ENCODE results near the gene SOX14. TPM values are rescaled to one million over a fixed set of nuclear protein-coding genes. Genes with fewer than 3 reads are reported as not detected.

The SOX14 gene
- total RNA-seq, 1 experiment from 2014 or later, result not detected

GRCh38 chr3:137768361-137769321 lies 4.5 kb downstream of the SOX14 start:
- H4K20me1 ChIP-seq (ENCODE audit: insufficient read depth), result no peaks in the 10 kb centered on the region
- no peaks in the 10 kb centered on the region for H3F3A ChIP-seq (ENCODE audit: insufficient read depth, low read depth)
- H3K79me2 ChIP-seq (ENCODE audit: low read depth), result no peaks in the 10 kb centered on the region
- no TSS peak for BruUV-seq (replicated peaks)
- peaks cover 77% of the 10 kb centered on the region for H3K27me3 ChIP-seq (ENCODE audit: insufficient read depth, low read depth)
- H3K4me2 ChIP-seq, result no peak overlapping the region
- no peaks in the 10 kb centered on the region for H3K9me2 ChIP-seq (ENCODE audit: insufficient read depth)
- H3K36me3 ChIP-seq (ENCODE audit: low read depth), result no peaks in the 10 kb centered on the region
- TF ChIP-seq CTCF (conservative IDR thresholded peaks at IDR 0.05) (no peak), EZH2 (IDR thresholded peaks at IDR 0.05; ENCODE audit: low read depth) (no peak)
- H3K27ac ChIP-seq, result no peak overlapping the region
- ChIA-PET CTCF (no interaction called here), POLR2A (ENCODE audit: unreplicated experiment) (no interaction called here)
- H3K4me3 ChIP-seq, result no peak overlapping the region
- H3K4me1 ChIP-seq (replicated peaks; ENCODE audit: insufficient read depth), result no peaks in the 10 kb centered on the region
- no peaks in the 10 kb centered on the region for H3K9me3 ChIP-seq (ENCODE audit: insufficient read depth, low read depth)
- intact Hi-C loops (cut with micrococcal nuclease; ENCODE audit: unreplicated experiment), result no loop called here
- no peak overlapping the region for H2AFZ ChIP-seq
- DNase-seq, result no peak

- Histone ChIP-seq H3F3A (ENCODE audit: insufficient read depth, low read depth) (no peaks in the 10 kb centered on the region), H3K79me2 (ENCODE audit: low read depth) (no peaks in the 10 kb centered on the region), H2AFZ (no peak overlapping the region), H3K27me3 (ENCODE audit: insufficient read depth, low read depth) (peaks cover 76% of the 10 kb centered on the region), H3K36me3 (ENCODE audit: low read depth) (no peaks in the 10 kb centered on the region), H3K4me1 (replicated peaks; ENCODE audit: insufficient read depth) (no peaks in the 10 kb centered on the region), H4K20me1 (ENCODE audit: insufficient read depth) (no peaks in the 10 kb centered on the region), H3K27ac (no peak overlapping the region), H3K9me2 (ENCODE audit: insufficient read depth) (no peaks in the 10 kb centered on the region), H3K4me2 (no peak overlapping the region), H3K9me3 (ENCODE audit: insufficient read depth, low read depth) (no peaks in the 10 kb centered on the region), H3K4me3 (no peak overlapping the region)
- DNase-seq, result no peak
- TF ChIP-seq EZH2 (IDR thresholded peaks at IDR 0.05; ENCODE audit: low read depth), result no peak
- no TSS peak for BruUV-seq (replicated peaks)
- intact Hi-C loops (cut with micrococcal nuclease; ENCODE audit: unreplicated experiment), result no loop called here
- ChIA-PET POLR2A (ENCODE audit: unreplicated experiment) (no interaction called here), CTCF (no interaction called here)
Measured at GRCh38 chr3:137769322-137770065, 5.4 kb downstream of the SOX14 start.

- ChIA-PET CTCF (no interaction called here), POLR2A (ENCODE audit: unreplicated experiment) (no interaction called here)
- no peak overlapping the region for H2AFZ ChIP-seq
- H3K27ac ChIP-seq, result no peak overlapping the region
- H3K4me3 ChIP-seq, result no peak overlapping the region
- peaks cover 69% of the 10 kb centered on the region for H3K27me3 ChIP-seq (ENCODE audit: insufficient read depth, low read depth)
- no peaks in the 10 kb centered on the region for H4K20me1 ChIP-seq (ENCODE audit: insufficient read depth)
- H3K9me2 ChIP-seq (ENCODE audit: insufficient read depth), result no peaks in the 10 kb centered on the region
- BruUV-seq (replicated peaks), result no TSS peak
- DNase-seq, result no peak
- no peaks in the 10 kb centered on the region for H3K9me3 ChIP-seq (ENCODE audit: insufficient read depth, low read depth)
- H3K79me2 ChIP-seq (ENCODE audit: low read depth), result no peaks in the 10 kb centered on the region
- intact Hi-C loops (cut with micrococcal nuclease; ENCODE audit: unreplicated experiment), result no loop called here
- H3F3A ChIP-seq (ENCODE audit: insufficient read depth, low read depth), result no peaks in the 10 kb centered on the region
- H3K4me1 ChIP-seq (replicated peaks; ENCODE audit: insufficient read depth), result no peaks in the 10 kb centered on the region
- H3K4me2 ChIP-seq, result no peak overlapping the region
- no peak for TF ChIP-seq EZH2 (IDR thresholded peaks at IDR 0.05; ENCODE audit: low read depth)
- TF ChIP-seq CTCF (conservative IDR thresholded peaks at IDR 0.05), result no peak
- H3K36me3 ChIP-seq (ENCODE audit: low read depth), result no peaks in the 10 kb centered on the region
Measured at GRCh38 chr3:137770066-137770834, 6.1 kb downstream of the SOX14 start.

All from PC-9 (cell line).